Duodenal mucosa (tissue), 2 donors: Measurements from ENCODE around the gene CCR4.

Experiments used
- H3K27ac ChIP-seq: one replicate; pipeline ENCODE4 v1.7.0; 2013; ENCODE audit warnings: low read depth, low read length
- H3K27me3 ChIP-seq, 2 donors: one replicate each; pipeline ENCODE4 v1.7.0; 2013; ENCODE audit warnings: low read length in 2 of 2, control low read depth in 1 of 2; ENCODE audit not compliant: insufficient read depth in 2 of 2, control insufficient read depth in 1 of 2
- H3K36me3 ChIP-seq, 2 donors: one replicate each; pipeline ENCODE4 v1.7.0; 2013; ENCODE audit warnings: low read length in 2 of 2, control low read depth in 1 of 2; ENCODE audit not compliant: insufficient read depth in 2 of 2, control insufficient read depth in 1 of 2
- H3K4me1 ChIP-seq, 2 donors: one replicate each; pipeline ENCODE4 v1.7.0; 2013; ENCODE audit warnings: low read length in 2 of 2, control low read depth in 1 of 2; ENCODE audit not compliant: insufficient read depth in 2 of 2, control insufficient read depth in 1 of 2
- H3K4me3 ChIP-seq, 2 donors: one replicate each; pipeline ENCODE4 v1.7.0; 2013; ENCODE audit warnings: low read length in 2 of 2, low read depth in 1 of 2
- H3K9ac ChIP-seq, 2 donors: one replicate each; pipeline ENCODE4 v1.7.0; 2013; ENCODE audit warnings: low read length in 2 of 2, low read depth in 1 of 2
- H3K9me3 ChIP-seq, 2 donors: one replicate each; pipeline ENCODE4 v1.7.0; 2013; ENCODE audit warnings: low read length in 2 of 2, control low read depth in 1 of 2; ENCODE audit not compliant: control insufficient read depth in 1 of 2

CCR4 gene

GRCh38 chr3:32996048-32996754 is 44.8 kb downstream of the CCR4 start:
- H3K4me3 ChIP-seq, result no peak overlapping the region
- H3K9me3 ChIP-seq, result no peaks in the 10 kb centered on the region
- no peak overlapping the region for H3K27ac ChIP-seq
- H3K27me3 ChIP-seq, result no peaks in the 10 kb centered on the region
- peaks cover 4 to 25% of the 10 kb centered on the region in 2 donors for H3K36me3 ChIP-seq
- H3K9ac ChIP-seq, result no peak overlapping the region
- H3K4me1 ChIP-seq, result no peaks in the 10 kb centered on the region

DNA sequence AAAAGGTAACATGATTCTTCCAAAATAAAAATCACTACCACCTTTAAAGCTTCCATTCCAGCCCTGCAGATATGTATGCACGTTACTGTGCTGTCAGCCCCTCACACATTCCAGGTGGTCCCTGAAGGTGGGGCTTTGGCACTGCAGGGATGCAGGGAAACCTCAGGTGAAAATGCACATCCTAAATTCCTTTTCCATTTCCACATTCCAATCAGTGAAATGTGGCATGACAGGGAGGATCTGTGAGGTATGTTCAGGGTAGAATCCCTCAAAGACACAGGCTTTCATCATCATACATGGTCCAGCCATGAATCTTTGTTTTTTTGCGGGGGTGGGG is 45.3 kb downstream of the CCR4 start:
- H3K27ac ChIP-seq, result no peak overlapping the region
- no peaks in the 10 kb centered on the region for H3K4me1 ChIP-seq
- H3K9ac ChIP-seq, result no peak overlapping the region
- H3K27me3 ChIP-seq, result no peaks in the 10 kb centered on the region
- no peak overlapping the region for H3K4me3 ChIP-seq
- H3K9me3 ChIP-seq, result no peaks in the 10 kb centered on the region
- peaks cover 4 to 26% of the 10 kb centered on the region in 2 donors for H3K36me3 ChIP-seq

DNA sequence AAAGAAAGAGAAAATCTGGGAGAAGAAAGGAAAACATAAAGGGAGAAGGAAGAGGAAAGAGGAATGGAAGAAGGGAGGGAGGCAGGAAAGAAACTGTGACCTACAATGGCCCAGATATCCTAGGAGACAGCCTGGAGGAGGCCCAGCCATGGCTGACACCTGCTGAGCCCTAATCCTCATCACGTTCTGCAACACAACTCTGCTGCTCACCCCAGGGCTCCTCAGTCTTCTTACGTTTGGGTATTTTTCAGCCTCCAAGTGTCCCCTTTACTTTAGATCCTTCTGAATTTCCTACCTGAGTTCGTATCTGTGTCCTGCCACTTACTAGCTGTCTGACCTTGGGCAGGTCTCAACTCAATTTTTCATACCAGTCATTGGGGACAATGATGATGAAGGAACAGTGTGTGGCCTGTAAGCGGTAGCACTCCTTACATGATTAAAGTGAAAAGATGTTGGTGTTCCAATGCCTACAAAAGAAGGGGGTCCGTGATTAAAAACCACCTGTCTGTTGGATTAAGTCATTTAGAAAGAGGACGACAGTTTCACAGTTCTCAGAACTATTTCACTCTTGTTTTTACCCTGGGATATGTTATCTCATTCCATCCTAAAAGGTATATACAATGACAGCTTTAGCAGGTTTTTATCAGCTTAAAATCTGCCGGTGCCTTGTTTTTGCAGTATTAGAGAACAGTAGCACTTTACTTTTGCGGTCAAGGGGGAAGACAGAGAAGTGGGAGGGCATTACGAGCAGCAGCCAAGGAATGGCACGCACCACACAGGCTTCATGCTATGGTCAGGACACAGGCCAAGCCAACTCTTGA is 47.4 kb downstream of the CCR4 start:
- no peaks in the 10 kb centered on the region for H3K4me1 ChIP-seq
- no peak overlapping the region for H3K4me3 ChIP-seq
- H3K9ac ChIP-seq, result no peak overlapping the region
- H3K36me3 ChIP-seq, result peaks cover 4 to 26% of the 10 kb centered on the region in 2 donors
- no peak overlapping the region for H3K27ac ChIP-seq
- no peaks in the 10 kb centered on the region for H3K9me3 ChIP-seq
- no peaks in the 10 kb centered on the region for H3K27me3 ChIP-seq

DNA sequence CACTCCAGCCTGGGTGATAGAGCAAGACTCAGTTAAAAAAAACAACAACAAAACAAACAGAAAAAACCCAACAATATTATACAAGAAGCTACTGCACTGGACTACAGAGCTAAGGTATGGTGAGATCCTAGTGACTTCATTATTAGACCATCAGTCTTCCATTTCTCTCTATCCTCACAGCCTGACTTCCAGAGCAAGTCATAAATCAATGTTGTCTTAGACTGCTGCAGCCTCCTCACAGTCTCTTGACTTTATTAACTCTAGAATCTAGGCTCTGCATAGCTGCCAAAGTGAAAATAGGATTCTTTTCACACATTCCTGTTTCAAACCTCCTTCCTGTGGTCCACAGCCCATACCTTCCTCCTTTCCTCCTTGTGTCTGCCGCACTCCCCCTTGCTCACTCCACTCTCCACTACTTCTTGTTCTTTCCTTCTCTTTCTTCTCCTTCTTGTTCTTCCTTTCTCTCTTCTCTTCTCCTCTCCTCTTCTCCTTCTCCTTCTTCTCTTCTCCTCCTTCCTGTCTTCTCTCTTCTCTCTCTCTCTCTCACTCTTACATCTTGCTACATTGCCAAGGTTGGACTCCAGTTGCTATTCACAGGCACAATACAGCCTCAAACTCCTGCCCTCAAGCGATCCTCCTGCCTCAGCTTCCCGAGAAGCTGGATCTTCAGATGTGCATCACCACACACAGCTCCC is 49.4 kb downstream of the CCR4 start:
- Histone ChIP-seq H3K4me3 (no peak overlapping the region), H3K9me3 (no peaks in the 10 kb centered on the region), H3K27ac (no peak overlapping the region), H3K27me3 (no peaks in the 10 kb centered on the region), H3K4me1 (no peaks in the 10 kb centered on the region), H3K36me3 (peaks cover 7 to 23% of the 10 kb centered on the region in 2 donors), H3K9ac (no peak overlapping the region)

DNA sequence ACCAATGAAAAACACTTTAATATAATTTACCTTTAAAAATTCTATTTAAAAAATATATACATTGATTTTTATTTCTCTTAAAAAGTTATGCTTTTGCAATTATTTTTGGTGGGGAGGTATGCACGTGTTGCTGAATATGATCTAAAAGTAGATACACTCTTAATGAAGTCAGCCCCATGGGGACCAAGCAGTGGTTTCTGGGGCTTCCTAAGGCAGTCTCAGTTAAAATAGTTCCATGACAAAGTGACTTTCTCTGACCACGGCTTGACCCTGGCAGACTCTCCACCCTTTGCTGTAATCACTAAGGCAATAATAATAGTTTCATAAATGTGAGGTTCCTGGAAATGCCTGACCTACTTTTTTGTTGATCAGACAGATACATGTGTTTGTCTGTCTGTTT is 50.4 kb downstream of the CCR4 start:
- Histone ChIP-seq H3K9ac (no peak overlapping the region), H3K4me3 (no peak overlapping the region), H3K9me3 (no peaks in the 10 kb centered on the region), H3K27ac (no peak overlapping the region), H3K36me3 (peaks cover 4 to 21% of the 10 kb centered on the region in 2 donors), H3K27me3 (no peaks in the 10 kb centered on the region), H3K4me1 (peaks cover 3% of the 10 kb centered on the region in 2 donors)

DNA sequence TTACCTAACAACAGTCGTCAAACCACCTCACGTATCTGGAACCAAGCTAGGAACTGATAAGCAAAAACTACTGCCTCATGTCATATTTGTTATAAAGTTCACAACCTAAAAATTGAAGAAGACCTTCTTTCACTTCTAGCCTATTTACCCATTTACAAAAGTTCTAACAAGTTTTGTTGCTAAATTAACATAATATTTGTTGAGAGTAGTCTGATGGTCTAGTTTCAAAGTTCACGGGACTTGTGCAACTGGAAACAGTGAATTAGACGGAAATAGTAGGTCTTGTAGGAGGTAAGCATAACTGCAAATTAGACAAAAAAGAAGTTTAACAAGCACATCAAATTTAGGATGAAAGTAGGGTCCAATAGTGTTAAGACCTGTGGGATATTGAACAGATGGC is 51.9 kb downstream of the CCR4 start:
- Histone ChIP-seq H3K27ac (no peak overlapping the region), H3K9me3 (no peaks in the 10 kb centered on the region), H3K36me3 (peaks cover 4 to 23% of the 10 kb centered on the region in 2 donors), H3K9ac (no peak overlapping the region), H3K27me3 (no peaks in the 10 kb centered on the region), H3K4me3 (no peak overlapping the region), H3K4me1 (peaks cover 6 to 10% of the 10 kb centered on the region in 2 donors)

DNA sequence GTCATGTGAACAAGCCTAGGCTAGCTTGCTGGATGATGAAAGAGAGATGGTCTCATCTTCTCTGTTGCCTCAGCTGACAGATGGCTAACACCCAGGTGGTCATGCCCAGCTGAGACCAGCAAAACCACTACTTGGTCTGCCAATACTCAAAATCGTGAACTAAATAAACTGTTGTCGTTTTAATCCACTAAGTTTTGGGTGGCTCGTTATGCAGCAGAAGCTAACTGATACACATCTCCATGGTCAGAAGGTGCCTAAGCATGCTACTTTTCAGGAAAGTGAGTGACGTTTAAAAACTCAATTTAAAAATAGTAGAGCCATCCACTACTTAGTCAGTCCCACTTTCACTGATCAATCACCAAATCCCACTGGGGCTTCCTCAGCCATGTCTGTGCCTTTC is 52.8 kb downstream of the CCR4 start:
- Histone ChIP-seq H3K4me1 (peaks cover 6 to 12% of the 10 kb centered on the region in 2 donors), H3K36me3 (peaks cover 4 to 27% of the 10 kb centered on the region in 2 donors), H3K4me3 (no peak overlapping the region), H3K9me3 (no peaks in the 10 kb centered on the region), H3K9ac (no peak overlapping the region), H3K27me3 (no peaks in the 10 kb centered on the region), H3K27ac (no peak overlapping the region)

- H3K9ac ChIP-seq, result no peak overlapping the region
- H3K4me3 ChIP-seq, result no peak overlapping the region
- H3K27ac ChIP-seq, result no peak overlapping the region
- peaks cover 4 to 30% of the 10 kb centered on the region in 2 donors for H3K36me3 ChIP-seq
- H3K9me3 ChIP-seq, result no peaks in the 10 kb centered on the region
- H3K27me3 ChIP-seq, result no peaks in the 10 kb centered on the region
- peaks cover 6 to 12% of the 10 kb centered on the region in 2 donors for H3K4me1 ChIP-seq
These were observed 53.5 kb downstream of the CCR4 start for GRCh38 chr3:33004961-33005360.
